ENCODE data around the gene RGL2. TPM values are rescaled to one million over a fixed set of nuclear protein-coding genes. Genes with fewer than 3 reads are reported as not detected.
A peak's percentile ranks its signal among the peaks of the same experiment; 100 is the strongest.

RGL2 gene
- total RNA-seq, 1 donor from 2014 or later = 42.3 TPM

DNA sequence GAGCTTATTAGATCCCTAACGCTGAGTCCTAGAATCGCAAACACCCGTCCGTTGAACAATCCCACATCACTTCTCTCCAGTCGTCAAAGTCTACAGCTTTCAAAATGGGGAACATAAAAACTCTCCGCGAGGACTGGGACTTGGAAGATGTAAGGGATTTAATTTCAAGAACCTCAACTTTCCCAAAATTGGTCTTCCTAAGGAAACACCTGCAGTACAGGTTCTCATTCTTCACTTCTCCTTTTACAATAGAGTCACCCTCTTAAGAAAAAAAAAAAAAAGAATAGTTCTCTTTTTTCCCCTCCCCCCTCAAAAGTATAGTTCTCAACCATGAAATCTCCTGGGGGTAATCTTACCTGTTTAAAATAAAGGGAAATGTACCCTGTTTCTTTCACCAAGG, 25.4 kb upstream of the RGL2 start:
- Histone ChIP-seq H3K4me3 (ENCODE audit: low read depth, low read length) (no peak overlapping the region), H3K36me3 (ENCODE audit: control insufficient read depth, insufficient read depth, low read length) (peaks cover 4% of the 10 kb centered on the region), H3K27me3 (ENCODE audit: control insufficient read depth, insufficient read depth, low read length) (no peaks in the 10 kb centered on the region)
- DNase-seq (ENCODE audit: low read depth) = no peak
- TF ChIP-seq, protein P1, sequence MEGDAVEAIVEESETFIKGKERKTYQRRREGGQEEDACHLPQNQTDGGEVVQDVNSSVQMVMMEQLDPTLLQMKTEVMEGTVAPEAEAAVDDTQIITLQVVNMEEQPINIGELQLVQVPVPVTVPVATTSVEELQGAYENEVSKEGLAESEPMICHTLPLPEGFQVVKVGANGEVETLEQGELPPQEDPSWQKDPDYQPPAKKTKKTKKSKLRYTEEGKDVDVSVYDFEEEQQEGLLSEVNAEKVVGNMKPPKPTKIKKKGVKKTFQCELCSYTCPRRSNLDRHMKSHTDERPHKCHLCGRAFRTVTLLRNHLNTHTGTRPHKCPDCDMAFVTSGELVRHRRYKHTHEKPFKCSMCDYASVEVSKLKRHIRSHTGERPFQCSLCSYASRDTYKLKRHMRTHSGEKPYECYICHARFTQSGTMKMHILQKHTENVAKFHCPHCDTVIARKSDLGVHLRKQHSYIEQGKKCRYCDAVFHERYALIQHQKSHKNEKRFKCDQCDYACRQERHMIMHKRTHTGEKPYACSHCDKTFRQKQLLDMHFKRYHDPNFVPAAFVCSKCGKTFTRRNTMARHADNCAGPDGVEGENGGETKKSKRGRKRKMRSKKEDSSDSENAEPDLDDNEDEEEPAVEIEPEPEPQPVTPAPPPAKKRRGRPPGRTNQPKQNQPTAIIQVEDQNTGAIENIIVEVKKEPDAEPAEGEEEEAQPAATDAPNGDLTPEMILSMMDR (IDR thresholded peaks at IDR 0.05; ENCODE audit: insufficient read depth, low read length, poor library complexity, severe bottlenecking) = no peak

DNA sequence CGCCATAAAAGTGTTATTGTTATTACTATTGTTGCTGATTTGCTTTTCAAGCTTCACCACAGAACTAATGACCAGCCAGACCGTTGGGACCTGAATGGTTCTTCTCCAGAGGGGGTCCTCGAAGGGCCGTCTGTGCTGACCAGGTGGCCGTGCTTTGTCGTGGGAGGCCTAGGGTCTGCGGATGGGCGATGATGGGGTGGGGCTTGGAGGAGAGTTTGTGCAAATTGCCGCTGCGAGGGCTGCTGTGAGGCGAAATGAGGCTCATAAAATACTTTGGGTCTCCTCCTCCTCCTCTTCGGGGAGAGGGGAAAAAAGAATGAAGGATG, 24.8 kb upstream of the RGL2 start:
- DNase-seq (ENCODE audit: low read depth) = no peak
- TF ChIP-seq, protein P1 (IDR thresholded peaks at IDR 0.05; ENCODE audit: insufficient read depth, low read length, poor library complexity, severe bottlenecking) = no peak
- H3K27me3 ChIP-seq (ENCODE audit: control insufficient read depth, insufficient read depth, low read length) = no peaks in the 10 kb centered on the region
- peak overlapping the region; percentile 42 for H3K4me3 ChIP-seq (ENCODE audit: low read depth, low read length)
- H3K36me3 ChIP-seq (ENCODE audit: control insufficient read depth, insufficient read depth, low read length) = peaks cover 8% of the 10 kb centered on the region

DNA sequence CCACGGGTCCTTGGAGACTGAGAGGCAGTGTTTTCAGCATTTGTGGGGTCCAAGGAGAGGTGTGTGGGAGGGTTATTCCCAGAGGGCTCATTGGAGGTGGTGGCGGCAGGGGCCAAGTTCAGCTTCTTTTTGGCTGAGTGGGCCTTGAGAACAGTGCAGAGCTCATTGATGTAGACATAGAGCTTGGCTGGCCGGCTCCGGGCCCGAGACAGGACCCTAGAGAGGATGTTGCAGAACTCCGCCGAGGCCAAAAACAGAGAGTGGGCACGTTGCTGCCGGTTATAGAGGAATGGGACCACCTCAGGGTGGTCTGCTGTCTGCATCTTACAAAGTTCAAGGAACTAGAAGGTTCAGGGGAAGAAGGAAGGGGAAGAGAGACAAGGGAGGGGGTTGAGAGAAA, 22.5 kb upstream of the RGL2 start:
- TF ChIP-seq, protein P1 (IDR thresholded peaks at IDR 0.05; ENCODE audit: insufficient read depth, low read length, poor library complexity, severe bottlenecking) = no peak
- no peaks in the 10 kb centered on the region for H3K27me3 ChIP-seq (ENCODE audit: control insufficient read depth, insufficient read depth, low read length)
- H3K36me3 ChIP-seq (ENCODE audit: control insufficient read depth, insufficient read depth, low read length) = peaks cover 8% of the 10 kb centered on the region
- H3K4me3 ChIP-seq (ENCODE audit: low read depth, low read length) = no peak overlapping the region
- no peak for DNase-seq (ENCODE audit: low read depth)

DNA sequence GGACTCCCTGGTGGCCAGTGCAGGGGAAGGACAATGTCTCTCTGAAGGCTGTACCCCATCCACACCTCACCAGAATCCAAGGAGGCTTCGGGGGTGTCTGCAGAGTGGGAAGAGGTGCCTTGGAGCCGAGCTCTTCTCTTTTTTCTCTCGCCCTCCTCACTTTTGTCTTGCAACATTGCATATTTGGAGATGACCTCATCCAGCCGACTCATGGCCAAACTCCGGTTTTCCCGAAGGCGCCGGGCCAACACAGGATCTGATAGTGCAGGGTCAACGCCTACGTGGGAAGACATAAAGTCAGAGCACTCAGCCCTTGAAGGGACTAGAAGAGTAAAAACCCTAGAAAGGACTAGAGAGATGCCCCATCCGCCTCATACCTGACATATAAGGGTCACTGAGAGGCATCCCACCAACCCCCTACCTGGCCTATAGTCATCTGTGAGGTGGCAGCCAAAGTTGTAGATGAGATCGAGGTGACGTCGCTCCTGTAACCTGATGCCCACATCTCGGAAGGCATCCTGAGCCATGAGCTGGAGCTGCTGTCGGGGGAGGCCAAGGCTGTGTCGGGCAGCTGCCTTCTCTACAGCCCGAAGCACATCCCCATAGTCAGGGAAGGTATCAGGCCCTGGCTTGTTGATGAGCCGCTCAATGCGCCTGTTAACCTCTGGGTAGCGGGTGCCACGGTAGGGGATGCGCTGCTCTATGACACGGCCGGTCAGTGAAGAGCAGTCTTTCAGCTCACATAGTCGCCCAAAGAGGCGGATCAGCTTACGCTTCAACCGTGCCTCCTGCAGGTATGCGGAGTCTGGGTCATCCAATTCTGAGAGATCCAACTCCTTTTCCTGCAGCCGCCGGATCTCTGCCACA, 21.8 kb upstream of the RGL2 start:
- DNase-seq (ENCODE audit: low read depth) = no peak
- TF ChIP-seq, protein P1 (IDR thresholded peaks at IDR 0.05; ENCODE audit: insufficient read depth, low read length, poor library complexity, severe bottlenecking) = no peak
- H3K36me3 ChIP-seq (ENCODE audit: control insufficient read depth, insufficient read depth, low read length) = peaks cover 8% of the 10 kb centered on the region
- no peak overlapping the region for H3K4me3 ChIP-seq (ENCODE audit: low read depth, low read length)
- H3K27me3 ChIP-seq (ENCODE audit: control insufficient read depth, insufficient read depth, low read length) = no peaks in the 10 kb centered on the region

DNA sequence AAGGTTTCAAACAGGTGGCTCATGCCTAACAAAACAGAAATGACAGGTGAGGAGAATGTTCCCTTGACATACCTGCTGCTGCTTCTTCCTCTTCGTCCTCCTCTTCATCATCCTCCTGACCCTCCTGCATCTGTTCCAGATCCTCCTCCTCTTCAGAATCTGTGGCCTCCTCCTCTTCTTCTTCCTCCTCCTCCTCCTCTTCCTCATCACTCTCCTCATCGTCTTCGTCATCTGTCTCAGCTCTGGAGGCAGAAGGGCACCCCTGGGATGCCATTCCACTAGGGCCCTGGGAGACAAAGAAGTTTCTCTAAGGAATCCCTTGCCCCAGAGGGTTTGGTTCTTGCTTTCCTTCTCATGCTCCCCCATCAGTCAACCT, 21.2 kb upstream of the RGL2 start:
- TF ChIP-seq, protein P1 (IDR thresholded peaks at IDR 0.05; ENCODE audit: insufficient read depth, low read length, poor library complexity, severe bottlenecking) = no peak
- no peak overlapping the region for H3K4me3 ChIP-seq (ENCODE audit: low read depth, low read length)
- H3K27me3 ChIP-seq (ENCODE audit: control insufficient read depth, insufficient read depth, low read length) = no peaks in the 10 kb centered on the region
- DNase-seq (ENCODE audit: low read depth) = no peak
- H3K36me3 ChIP-seq (ENCODE audit: control insufficient read depth, insufficient read depth, low read length) = peaks cover 8% of the 10 kb centered on the region
